ENCODE data around the gene CYP21A2.

- TF ChIP-seq EZH2 (IDR thresholded peaks at IDR 0.05; ENCODE audit: borderline replicate concordance) (no peak), CTCF (IDR thresholded peaks at IDR 0.05; ENCODE audit: poor library complexity) (no peak)
These were observed 7.7 kb downstream of the CYP21A2 start for GRCh38 chr6:32045811-32046449.

All from hepatocyte (in vitro differentiated cells).